Left renal pelvis (tissue), 4 donors: ENCODE measurements around the gene NXPH1. TPM values are rescaled to one million over a fixed set of nuclear protein-coding genes. Genes with fewer than 3 reads are reported as not detected.
"Not testable (repeated sequence)": the region's sequence is repeated elsewhere in the genome, so short reads cannot be mapped to it uniquely, and the experiment has no call there.

ENCODE experiments used
- DNase-seq, 4 donors: peaks; one replicate each; pipeline ENCODE4 v3.0.0-alpha.2; 2013; ENCODE audit warnings: low read depth in 4 of 4, low spot score in 3 of 4
- polyA plus RNA-seq, 4 donors: library from polyadenylated mRNA; unstranded; fragments of 120-200 nt; gene quantifications; one replicate each; pipeline ENCODE4 v1.2.1, GENCODE V29; 2013; ENCODE audit not compliant: insufficient read length in 4 of 4

The NXPH1 gene
- polyA plus RNA-seq, 4 donors: 0.12 to 1.6 (median 0.30) TPM

- DNase-seq: no peak
Observed at GRCh38 chr7:8668627-8669500, 235.5 kb downstream of the NXPH1 start.

- no peak for DNase-seq
Observed at GRCh38 chr7:8669501-8669851, 236.1 kb downstream of the NXPH1 start.

GRCh38 chr7:8684426-8684825 is 251.0 kb downstream of the NXPH1 start:
- no peak for DNase-seq

DNA sequence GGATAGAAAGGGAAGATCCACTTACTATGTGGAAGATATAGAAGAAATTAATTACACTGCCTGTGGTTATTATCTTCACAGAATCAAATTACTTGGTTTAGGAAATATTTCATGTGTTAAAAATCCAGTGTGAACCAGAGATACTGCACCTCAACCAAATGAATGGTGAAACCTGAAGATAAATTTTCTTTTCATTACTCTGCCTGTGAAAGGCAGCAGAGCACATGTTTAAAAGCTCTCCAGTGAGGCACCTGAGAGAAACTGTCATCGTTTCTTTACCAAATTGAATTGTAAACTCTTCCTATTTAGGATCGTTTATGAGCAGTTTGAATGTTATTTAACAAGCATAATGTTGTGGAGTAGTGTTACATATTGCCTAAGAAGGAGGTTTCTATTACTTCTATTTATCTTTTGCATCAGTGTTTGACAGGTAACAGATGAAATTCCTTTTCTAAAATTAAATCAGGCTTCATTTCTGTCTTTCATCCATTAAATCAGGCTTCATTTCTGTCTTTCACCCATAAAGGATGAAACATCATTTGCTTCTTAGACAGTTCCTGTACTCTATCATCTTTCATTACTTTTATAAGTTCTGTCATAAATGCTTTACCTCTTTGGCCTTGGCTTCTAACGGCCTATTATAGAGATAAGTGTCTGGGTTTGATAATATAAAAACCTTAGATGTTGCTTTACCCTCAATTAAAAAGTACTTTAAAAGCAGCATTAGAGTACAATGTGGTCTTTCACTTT is 266.6 kb downstream of the NXPH1 start:
- DNase-seq: no peak

- DNase-seq: no peak
Observed at GRCh38 chr7:8702807-8703206, 269.4 kb downstream of the NXPH1 start.

GRCh38 chr7:8710124-8710523 is 276.7 kb downstream of the NXPH1 start:
- no peak for DNase-seq

DNA sequence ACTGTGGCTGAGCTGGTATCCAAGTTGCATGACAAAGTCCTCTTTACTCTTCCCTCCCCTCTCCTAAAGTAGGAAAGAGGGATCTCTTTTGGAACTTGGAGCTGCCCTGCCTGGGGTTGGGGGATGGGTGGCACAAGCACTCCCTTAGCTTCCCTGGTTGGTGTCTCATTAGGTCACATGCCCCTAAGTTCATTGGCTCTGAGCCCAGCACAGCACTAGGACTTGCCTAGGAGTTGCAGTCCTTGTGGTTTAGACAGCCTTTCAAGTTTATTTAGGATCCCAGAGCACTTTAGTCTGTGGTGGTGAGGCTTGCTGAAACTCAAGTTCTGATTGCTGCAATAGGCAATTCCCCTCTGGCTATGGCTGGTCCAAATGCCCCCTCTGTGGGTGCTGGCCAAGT is 281.4 kb downstream of the NXPH1 start:
- no peak for DNase-seq

GRCh38 chr7:8719102-8719501 is 285.7 kb downstream of the NXPH1 start:
- DNase-seq: no peak

DNA sequence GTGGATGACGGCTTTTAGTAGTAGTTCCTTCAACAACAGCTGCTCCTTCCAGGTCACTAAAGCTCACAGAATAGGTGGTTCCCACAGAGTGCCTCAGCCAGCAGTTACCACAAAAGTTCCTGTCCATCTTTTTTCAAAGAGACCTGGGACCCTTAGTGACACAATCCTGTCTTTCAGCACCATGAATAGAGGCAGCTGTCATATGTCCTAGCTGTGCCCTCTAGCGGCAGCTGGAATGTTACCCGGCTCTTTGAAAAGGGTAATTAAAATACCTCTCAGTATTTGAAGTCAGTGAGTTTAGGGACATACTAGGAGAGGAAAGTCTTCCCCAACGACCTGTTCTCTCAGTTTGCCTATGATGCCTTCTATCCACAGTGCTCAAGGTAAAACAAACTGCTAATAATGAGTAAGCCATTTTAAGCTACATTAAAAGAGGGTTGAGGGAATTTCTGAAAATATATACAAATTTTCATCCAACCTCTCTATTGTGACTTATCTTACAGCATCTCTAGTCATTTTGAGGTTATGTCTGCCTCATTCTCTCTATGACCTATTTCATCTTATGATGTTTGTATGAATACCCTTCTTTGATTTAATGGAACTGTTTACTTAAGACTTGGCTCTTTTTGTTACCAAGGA is 290.8 kb downstream of the NXPH1 start:
- DNase-seq: peak; percentile 2 to 22 (median 14)

- not testable (repeated sequence) for DNase-seq
Observed at GRCh38 chr7:8731756-8732155, 298.3 kb downstream of the NXPH1 start.

DNA sequence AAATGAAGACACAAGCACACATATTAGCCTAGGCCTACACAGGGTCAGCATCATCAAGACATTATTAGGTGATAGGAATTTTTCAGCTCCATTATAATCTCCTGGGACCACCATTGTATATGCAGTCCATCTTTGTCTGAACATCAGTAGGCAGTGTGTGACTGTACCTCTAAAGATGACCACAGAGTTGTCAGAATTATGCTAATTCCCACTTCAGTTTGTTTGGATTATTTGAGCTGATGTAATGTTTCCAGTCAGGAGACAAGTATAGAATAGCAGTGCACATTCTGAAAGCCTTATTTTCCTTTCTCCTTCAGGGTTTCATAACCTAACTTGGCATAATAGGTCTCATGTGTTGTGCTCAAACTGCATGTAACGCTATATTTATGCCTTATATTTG is 306.4 kb downstream of the NXPH1 start:
- no peak for DNase-seq

DNA sequence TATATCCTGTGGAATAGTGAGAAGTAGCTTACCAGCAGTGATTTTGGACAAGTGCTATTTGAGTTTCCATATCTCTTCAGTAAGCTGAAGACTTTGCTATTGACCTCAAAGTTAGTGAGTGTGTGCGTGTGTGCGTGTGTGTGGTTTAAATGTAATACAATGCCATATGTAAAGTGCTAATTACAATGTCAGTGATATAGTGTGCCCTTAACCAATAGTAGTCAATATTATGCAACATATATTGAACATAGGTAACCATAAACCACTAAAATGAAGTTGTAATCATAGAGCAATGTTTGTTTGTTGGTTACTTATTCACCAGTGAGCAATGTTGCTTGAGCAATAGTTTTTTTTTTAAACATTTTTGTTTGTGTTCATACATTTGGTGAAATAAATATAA is 309.4 kb downstream of the NXPH1 start:
- no peak for DNase-seq

- no peak for DNase-seq
Observed at GRCh38 chr7:8747338-8747737, 313.9 kb downstream of the NXPH1 start.

DNA sequence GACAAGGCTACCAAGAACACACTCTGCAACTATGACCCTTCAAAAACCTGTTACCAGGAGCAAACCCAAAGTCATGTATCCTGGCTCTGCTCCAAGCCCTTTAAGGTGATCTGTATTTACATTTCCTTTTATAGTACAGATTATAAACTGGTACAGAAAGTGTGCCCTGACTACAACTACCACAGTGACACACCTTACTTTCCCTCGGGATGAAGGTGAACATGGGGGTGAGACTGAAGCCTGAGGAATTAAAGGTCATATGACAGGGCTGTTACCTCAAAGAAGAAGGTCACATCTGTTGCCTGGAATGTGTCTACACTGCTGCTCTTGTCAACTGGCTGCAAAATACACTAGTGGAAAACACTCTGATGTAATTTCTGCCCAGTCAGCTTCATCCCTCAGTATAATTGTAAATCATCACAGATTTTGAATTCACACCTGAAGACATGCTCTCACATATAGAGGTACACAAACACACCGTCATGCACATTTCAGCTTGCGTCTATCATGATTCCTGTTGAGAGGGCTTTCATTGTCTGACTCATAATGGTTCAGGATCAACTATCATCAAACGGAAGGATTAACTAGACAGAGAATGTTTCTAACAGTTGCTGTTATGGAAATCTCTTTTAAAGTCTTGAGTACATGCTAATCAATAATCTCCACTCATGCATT is 318.3 kb downstream of the NXPH1 start:
- no peak for DNase-seq

DNA sequence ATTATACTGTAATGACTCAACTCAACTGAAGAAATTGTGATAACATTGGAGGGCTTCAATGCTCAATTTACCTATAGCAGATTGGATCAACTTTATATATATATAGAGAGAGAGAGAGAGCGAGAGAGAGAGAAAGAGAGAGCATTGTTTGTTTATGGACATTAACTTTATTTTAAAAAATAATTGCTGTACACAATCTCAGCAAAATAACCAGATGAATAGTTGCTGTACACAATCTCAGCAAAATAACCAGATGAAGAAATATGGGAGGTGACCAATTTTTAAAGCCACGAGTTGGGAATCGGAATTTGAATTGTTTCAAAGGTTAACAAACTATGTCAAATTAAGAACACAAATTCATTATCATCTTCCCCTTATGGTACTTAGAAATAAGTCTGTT is 319.9 kb downstream of the NXPH1 start:
- no peak for DNase-seq

GRCh38 chr7:8761731-8762130 is 328.3 kb downstream of the NXPH1 start:
- DNase-seq: no peak

DNA sequence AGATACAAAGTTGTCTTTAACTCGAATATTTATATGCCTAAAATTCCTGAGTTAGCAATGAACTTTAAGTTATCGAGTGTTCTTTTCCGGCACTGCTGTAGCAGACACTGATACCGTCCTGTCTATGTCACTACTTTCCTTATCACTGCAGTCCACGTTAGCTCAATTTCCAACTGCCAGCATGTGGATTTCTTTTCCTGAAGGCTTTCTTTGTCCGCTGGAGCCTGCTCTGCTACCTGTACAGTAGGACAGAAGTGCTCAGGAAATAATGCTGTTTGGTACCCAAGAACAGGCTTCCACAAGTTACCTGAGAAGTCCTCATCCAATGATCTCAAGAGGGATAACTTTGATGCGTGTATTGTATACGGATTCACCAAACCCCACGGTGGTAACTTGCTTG is 329.4 kb downstream of the NXPH1 start:
- no peak for DNase-seq

GRCh38 chr7:8765374-8765773 is 332.0 kb downstream of the NXPH1 start:
- no peak for DNase-seq

GRCh38 chr7:8773518-8773917 is 340.1 kb downstream of the NXPH1 start:
- no peak for DNase-seq

DNA sequence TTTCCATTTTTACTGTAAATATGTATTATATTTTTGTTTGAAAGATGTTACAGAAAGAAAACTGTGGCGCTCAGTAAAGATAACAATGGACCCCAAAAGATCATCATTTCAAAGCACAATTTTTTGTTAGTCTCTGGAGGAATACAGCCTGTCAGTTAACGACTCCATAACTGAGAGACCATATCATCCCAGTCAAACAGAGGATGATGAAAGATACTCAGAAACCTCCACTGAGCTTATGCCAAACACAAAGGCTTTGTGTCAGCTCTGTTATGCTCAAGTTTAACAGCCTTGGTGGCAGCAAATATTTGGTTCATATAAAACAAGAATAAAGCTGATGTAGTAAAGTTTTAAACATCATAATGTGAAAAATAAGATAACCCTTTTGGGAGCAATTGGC is 345.1 kb downstream of the NXPH1 start:
- DNase-seq: no peak

GRCh38 chr7:8781166-8781565 is 347.8 kb downstream of the NXPH1 start:
- DNase-seq: no peak
